Keratinocyte (primary cell): Measurements from ENCODE around the gene PSMD12. TPM values are rescaled to one million over a fixed set of nuclear protein-coding genes. Genes with fewer than 3 reads are reported as not detected.
"Not testable (repeated sequence)": the region's sequence is repeated elsewhere in the genome, so short reads cannot be mapped to it uniquely, and the experiment has no call there.

ENCODE experiments used
- DNase-seq: peaks from one replicate; pipeline ENCODE4 v3.0.0-alpha.2; 2011; ENCODE audit warnings: low read depth, missing footprints, low spot score
- FAIRE-seq: peaks from 2 replicates; lab custom pipeline; 2011; peaks lifted over from hg19 to GRCh38; lab: Jason Lieb, UNC
- H2AFZ ChIP-seq: 2 replicates; pipeline ENCODE4 v1.6.0; 2012; ENCODE audit warnings: low read length, control low read depth, inconsistent platforms; ENCODE audit not compliant: control insufficient read depth
- H3K27ac ChIP-seq: 2 replicates; pipeline ENCODE4 v1.5.1; 2011; ENCODE audit warnings: low read length; ENCODE audit not compliant: control insufficient read depth, insufficient read depth
- H3K27me3 ChIP-seq: 3 replicates; pipeline ENCODE4 v1.6.0; 2011; ENCODE audit warnings: low read length; ENCODE audit not compliant: control insufficient read depth, insufficient read depth; ENCODE audit errors: extremely low read depth
- H3K36me3 ChIP-seq, 2 experiments: 2 replicates in 1 of 2; 3 replicates in 1 of 2; pipeline ENCODE4 v1.5.1; 2011; ENCODE audit warnings: low read length in 2 of 2, mild to moderate bottlenecking in 1 of 2; ENCODE audit not compliant: control insufficient read depth in 2 of 2, insufficient read depth in 2 of 2; ENCODE audit errors: extremely low read depth in 1 of 2
- H3K4me1 ChIP-seq: 3 replicates; pipeline ENCODE4 v1.5.1; 2011; ENCODE audit warnings: low read length; ENCODE audit not compliant: control insufficient read depth, insufficient read depth; ENCODE audit errors: extremely low read depth
- H3K4me2 ChIP-seq: 3 replicates; pipeline ENCODE4 v1.6.0; 2011; ENCODE audit warnings: low read depth, low read length; ENCODE audit not compliant: control insufficient read depth, insufficient read depth; ENCODE audit errors: extremely low read depth
- H3K4me3 ChIP-seq, 3 experiments: fragments of 200-600 bp in 1 of 3; sonication (generic) in 1 of 3; 2 replicates in 2 of 3; 3 replicates in 1 of 3; pipeline ENCODE4 v1.5.1; 2011 to 2016; ENCODE audit warnings: low read length in 3 of 3, mild to moderate bottlenecking in 3 of 3, control low read depth in 2 of 3, inconsistent platforms in 1 of 3, low read depth in 1 of 3, mixed read lengths in 1 of 3, mixed run types in 1 of 3, moderate library complexity in 1 of 3; ENCODE audit not compliant: control insufficient read depth in 2 of 3, insufficient read depth in 2 of 3; ENCODE audit errors: extremely low read depth in 1 of 3
- H3K79me2 ChIP-seq: 2 replicates; pipeline ENCODE4 v1.6.0; 2012; ENCODE audit warnings: low read length; ENCODE audit not compliant: control insufficient read depth, insufficient read depth
- H3K9ac ChIP-seq: 3 replicates; pipeline ENCODE4 v1.6.0; 2011; ENCODE audit warnings: low read length; ENCODE audit not compliant: control insufficient read depth, insufficient read depth; ENCODE audit errors: extremely low read depth
- H3K9me1 ChIP-seq: 3 replicates; pipeline ENCODE4 v1.6.0; 2011; ENCODE audit warnings: low read length; ENCODE audit not compliant: control insufficient read depth, insufficient read depth; ENCODE audit errors: extremely low read depth
- H3K9me3 ChIP-seq: 2 replicates; pipeline ENCODE4 v1.5.1; 2012; ENCODE audit warnings: low read depth, low read length; ENCODE audit not compliant: control insufficient read depth
- H4K20me1 ChIP-seq: 3 replicates; pipeline ENCODE4 v1.6.0; 2011; ENCODE audit warnings: low read length; ENCODE audit not compliant: control insufficient read depth, insufficient read depth; ENCODE audit errors: extremely low read depth
- CTCF ChIP-seq, 3 experiments: IDR thresholded peaks in 1 of 3; conservative IDR thresholded peaks in 1 of 3; optimal IDR thresholded peaks in 1 of 3; 2 replicates in 2 of 3; 3 replicates in 1 of 3; pipeline versions ENCODE3 to v1.5.1; 2011; ENCODE audit warnings: low read length in 3 of 3, mild to moderate bottlenecking in 3 of 3, moderate library complexity in 2 of 3, control low read depth in 1 of 3, inconsistent platforms in 1 of 3; ENCODE audit not compliant: insufficient read depth in 2 of 3; ENCODE audit errors: extremely low read depth in 1 of 3
- EZH2 ChIP-seq: IDR thresholded peaks from one replicate; pipeline ENCODE4 v1.6.1; 2012; ENCODE audit warnings: inconsistent platforms, mild to moderate bottlenecking, low read length, moderate library complexity
- dilution Hi-C: fragments of 300-500 bp; cut with MboI; formaldehyde crosslinking; loops from one replicate; pipeline ENCODE4 v1.7.0; 2020; ENCODE audit warnings: low sequenced_read_pairs; ENCODE audit not compliant: extremely low pct_ligation_motif_present
- polyA plus RNA-seq, 5 experiments: library from polyadenylated mRNA; depleted of rRNA in 3 of 5; stranded (reverse) in 3 of 5; stranded (forward) in 1 of 5; unstranded in 1 of 5; fragments of >200 nt; gene quantifications; 1 replicate in 1 of 5; 2 replicates in 3 of 5; 3 replicates in 1 of 5; pipeline versions ENCODE4 v1.2.1 to v1.2.3, GENCODE V29; 2011 to 2012; ENCODE audit warnings: missing spikeins in 2 of 5, low read depth in 1 of 5, low replicate concordance in 1 of 5

The PSMD12 gene
- polyA plus RNA-seq, 1 donor (not counting 4 experiments of a cell fraction or from before 2014, with no cell fraction given), result 68.4 TPM

GRCh38 chr17:67343237-67343636, 23.1 kb downstream of the PSMD12 start:
- H3K4me1 ChIP-seq, result peaks cover 9% of the 10 kb centered on the region
- no peak overlapping the region for H3K9ac ChIP-seq
- H2AFZ ChIP-seq, result no peak overlapping the region
- H3K27ac ChIP-seq, result no peak overlapping the region
- dilution Hi-C loops, result no loop called here
- TF ChIP-seq EZH2, result no peak
- no peaks in the 10 kb centered on the region for H3K9me3 ChIP-seq
- no peak for DNase-seq
- H3K36me3 ChIP-seq, result peaks cover 15 to 40% of the 10 kb centered on the region in 2 experiments
- H3K79me2 ChIP-seq, result no peaks in the 10 kb centered on the region
- H4K20me1 ChIP-seq, result no peaks in the 10 kb centered on the region
- H3K9me1 ChIP-seq, result no peaks in the 10 kb centered on the region
- H3K4me3 ChIP-seq, result no peak overlapping the region
- FAIRE-seq, result no peak
- no peaks in the 10 kb centered on the region for H3K27me3 ChIP-seq
- H3K4me2 ChIP-seq, result no peak overlapping the region

- H3K27me3 ChIP-seq, FAIRE-seq, H3K4me2 ChIP-seq, dilution Hi-C loops, DNase-seq, H3K9me1 ChIP-seq, H3K27ac ChIP-seq, H3K9me3 ChIP-seq, H4K20me1 ChIP-seq, H2AFZ ChIP-seq, H3K9ac ChIP-seq, H3K79me2 ChIP-seq, H3K4me1 ChIP-seq, H3K4me3 ChIP-seq: not testable (repeated sequence)
- peaks cover 10 to 25% of the 10 kb centered on the region in 2 experiments for H3K36me3 ChIP-seq
These were observed 28.0 kb downstream of the PSMD12 start for GRCh38 chr17:67338353-67338752.

- no peak overlapping the region for H3K4me3 ChIP-seq
- H2AFZ ChIP-seq, result no peak overlapping the region
- dilution Hi-C loops, result no loop called here
- no peak for FAIRE-seq
- H3K79me2 ChIP-seq, result no peaks in the 10 kb centered on the region
- no peak overlapping the region for H3K27ac ChIP-seq
- TF ChIP-seq EZH2, result no peak
- TF ChIP-seq CTCF (optimal IDR thresholded peaks at IDR 0.05 in 1 of 3, IDR thresholded peaks at IDR 0.05 in 1 of 3, conservative IDR thresholded peaks at IDR 0.05 in 1 of 3; ENCODE audit: extremely low read depth in 1 of 3, insufficient read depth in 2 of 3, low read length in 3 of 3), result no peak
- no peak for DNase-seq
- H3K9me3 ChIP-seq, result no peaks in the 10 kb centered on the region
- H3K4me2 ChIP-seq, result no peak overlapping the region
- peaks cover 9% of the 10 kb centered on the region for H3K4me1 ChIP-seq
- no peaks in the 10 kb centered on the region for H4K20me1 ChIP-seq
- no peaks in the 10 kb centered on the region for H3K27me3 ChIP-seq
- H3K9ac ChIP-seq, result no peak overlapping the region
- H3K9me1 ChIP-seq, result no peaks in the 10 kb centered on the region
- peaks cover 5 to 15% of the 10 kb centered on the region in 2 experiments for H3K36me3 ChIP-seq
These were observed 29.5 kb downstream of the PSMD12 start for GRCh38 chr17:67336859-67337258.
